OCI-M2 (cell line): Measurements from ENCODE around the gene COL6A1.
"Not testable (repeated sequence)": the region's sequence is repeated elsewhere in the genome, so short reads cannot be mapped to it uniquely, and the experiment has no call there.

Experiments used
- DNase-seq: peaks from one replicate; lab custom pipeline; 2025; ENCODE audit not compliant: unreplicated experiment; lab: John Stamatoyannopoulos, UW

The COL6A1 gene

DNA sequence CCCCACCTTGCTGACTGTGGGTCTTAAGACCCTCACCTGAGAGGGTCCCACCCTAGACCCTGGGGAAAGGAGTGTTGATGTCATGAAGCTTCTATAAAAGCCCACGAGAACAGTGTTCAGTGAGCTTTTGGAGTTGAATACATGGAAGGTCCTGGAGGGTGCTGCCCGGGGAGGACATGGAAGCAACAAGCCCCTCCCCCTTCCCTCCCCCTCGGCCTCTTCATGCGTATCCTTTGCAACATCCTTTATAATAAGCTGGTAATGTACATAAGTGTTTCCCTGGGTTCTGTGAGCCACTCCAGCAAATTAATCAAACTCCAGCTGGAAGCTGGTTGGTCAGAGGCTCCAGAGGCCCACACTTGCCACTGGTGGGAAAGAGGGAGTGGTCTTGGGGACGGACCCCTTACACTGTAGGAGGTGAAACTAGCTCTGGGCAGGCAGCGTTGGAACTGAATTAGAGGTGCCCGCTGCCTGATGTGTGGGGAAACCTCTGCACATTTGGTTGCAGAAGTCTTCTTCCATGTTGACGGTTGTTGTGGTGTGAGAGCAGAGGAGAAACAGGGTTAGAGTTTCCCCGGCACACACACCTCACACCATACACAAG is 14.7 kb upstream of the COL6A1 start:
- DNase-seq: no peak

DNA sequence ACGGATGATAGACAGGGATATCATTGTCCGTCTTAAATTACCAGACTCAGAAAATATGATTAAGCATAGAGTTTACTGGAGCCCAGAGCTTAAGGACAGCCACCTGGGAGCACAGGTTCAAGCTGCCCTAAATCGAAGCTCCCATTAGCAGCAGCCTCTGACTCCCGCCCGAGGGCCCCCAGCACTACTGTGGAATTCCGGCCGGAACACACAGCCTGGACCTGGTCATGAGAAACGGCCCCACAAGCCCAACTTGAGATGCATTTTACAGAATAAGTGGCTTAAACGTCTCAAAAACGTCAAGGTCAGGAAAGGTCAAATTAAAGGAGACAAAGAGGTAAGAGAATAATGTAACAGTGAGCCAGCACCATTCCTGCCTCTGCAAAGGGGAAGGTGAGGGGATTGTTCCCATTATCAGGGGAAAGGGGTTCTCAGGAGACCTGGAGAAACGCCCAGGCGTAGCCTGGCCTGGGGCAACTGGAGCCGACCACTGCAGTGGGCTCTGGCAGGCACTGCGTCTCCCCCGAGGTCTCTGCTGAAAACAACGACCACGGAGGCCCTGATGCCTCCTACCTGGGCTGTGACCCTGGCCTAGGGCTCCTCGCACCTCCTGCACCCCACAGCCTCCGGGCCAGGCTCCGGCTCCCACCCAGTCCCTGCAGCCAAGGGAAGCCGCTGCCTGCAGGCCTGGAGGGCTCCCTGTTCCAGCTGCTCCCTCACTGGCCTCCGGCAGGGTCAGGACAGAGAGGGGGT is 11.5 kb upstream of the COL6A1 start:
- no peak for DNase-seq

DNA sequence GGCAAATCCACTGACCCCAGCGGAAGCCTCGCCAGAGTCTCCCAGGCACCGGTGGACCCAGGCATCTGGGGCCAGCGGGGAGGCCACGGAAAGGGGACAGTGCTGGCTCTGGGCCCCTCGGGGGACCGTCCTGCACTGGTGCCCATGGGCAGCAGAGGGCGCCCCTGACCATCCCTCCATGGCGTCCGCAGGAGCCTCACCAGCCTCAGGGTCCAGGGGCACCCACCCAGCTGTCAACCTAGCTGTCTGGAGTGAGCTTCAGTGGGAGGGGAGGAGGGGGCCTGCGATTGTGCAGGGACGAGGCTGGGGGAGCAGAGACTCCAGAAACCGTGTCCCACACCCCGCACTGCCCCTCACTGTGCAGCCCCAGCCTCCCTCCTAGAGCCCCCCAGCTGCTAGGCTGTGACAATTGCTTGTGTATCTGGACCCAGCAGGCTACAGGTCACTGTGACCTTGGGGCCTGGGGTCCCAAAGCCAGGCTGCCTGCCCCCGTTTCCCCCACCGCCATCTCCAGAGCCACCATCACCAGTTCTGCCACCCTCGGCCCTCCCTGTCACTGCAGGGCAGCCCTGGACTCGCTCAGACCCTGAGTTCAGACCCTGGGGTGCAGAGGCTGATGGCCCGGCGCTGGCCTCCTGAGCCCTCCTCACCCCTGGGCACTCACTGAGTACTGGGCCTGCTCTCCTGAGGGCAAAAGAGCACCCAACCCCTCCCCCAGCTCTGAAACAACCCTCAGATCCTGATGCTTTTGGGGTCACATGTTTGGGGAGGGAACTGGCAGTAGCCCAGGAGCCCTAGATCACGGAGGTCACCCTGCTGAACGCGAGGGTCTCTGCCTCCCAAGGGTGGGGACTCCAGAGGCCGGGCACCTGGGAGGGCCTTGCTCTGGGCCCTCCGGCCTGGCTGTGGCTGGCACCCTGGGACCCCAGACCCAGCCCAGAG is 10.6 kb upstream of the COL6A1 start:
- DNase-seq: peak; percentile 90

DNA sequence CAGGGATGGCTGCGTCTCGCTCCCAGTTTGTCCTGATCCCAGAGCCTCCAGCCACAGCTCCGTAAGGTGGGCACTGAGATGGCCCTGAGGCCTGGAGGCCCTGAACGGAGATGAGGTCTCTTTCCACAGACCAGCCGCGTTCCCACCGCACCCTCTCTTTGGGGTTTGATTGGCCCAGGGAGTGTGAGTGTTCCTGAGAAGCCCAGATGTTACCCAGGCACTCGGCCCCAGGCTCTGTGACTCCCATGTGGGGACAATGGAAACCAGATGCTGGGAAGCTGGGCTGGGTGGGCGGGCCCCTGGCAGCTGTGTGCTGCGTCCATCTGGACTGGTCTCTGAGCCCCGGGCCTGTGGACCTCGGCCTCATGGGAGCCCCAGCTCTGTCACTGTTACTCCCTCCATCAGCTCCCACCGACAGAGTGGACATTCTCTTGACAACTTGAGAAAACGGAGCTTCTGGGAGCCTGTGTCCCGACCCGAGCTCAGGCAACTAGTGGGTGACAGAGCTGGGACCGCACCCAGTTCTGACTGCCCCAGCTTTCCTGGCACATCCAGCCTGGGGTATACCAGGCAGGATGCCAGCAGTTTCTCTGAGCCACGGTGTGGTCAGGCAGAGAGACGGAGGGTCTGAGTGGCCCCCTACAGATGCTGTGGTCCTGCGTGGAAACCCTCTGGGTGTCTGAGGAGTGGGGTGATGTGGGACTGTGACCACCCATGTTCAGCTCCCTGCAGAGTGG is 9.8 kb upstream of the COL6A1 start:
- no peak for DNase-seq

DNA sequence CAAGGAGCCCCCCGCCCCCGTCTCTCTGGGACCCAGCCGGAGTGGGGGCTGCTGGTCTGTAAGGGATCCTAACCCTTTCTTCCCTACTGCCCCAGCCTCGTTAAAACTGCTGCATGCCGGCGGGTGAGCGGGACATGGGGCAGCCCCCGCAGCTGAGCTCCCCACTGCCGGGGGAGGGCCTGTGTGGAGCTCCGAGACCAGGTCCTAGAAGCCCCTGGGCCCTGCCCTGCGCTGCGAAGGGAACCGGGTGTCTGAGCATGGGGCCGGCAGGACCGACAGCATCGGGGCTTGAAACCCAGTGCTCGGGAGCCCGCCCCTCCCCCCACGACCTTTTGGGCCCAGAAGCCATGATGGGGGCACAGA is 9.2 kb upstream of the COL6A1 start:
- no peak for DNase-seq

DNA sequence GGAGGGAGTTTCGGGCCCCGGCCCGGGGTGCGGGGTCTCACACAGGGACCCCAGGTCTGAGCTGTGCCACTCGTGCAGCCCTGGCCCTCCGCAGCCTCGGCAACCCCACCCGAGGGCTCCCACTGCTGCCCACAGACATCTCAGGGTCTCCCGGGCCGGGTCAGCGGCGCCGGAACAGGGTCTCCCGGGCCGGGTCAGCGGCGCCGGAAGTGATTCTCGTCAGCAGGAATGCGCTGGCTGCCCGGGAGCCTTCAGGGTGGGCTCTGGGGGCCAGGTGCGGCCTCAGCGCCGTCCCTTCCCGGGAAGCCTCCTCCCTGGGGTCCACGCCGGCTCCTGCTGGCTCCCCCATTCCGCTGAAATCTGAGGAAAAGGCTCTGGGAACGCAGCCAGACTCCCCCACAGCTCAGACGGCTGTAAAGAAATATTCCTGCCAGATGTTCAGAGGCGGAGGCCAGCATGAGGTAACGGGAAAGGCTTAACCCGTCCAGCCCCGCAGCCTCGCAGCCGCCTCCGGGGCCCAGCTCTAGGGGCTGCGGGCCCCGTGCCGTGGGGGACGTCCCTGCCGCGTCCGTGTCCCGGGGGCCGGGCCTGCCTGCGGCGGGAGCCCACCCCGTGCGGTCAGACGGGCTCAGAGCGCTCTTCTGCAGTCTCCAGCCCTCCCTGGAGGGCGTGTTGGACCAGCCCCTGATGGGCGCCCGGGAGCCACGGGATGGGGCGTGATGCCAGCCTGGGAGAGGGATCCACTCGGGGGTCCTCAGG is 8.7 kb upstream of the COL6A1 start:
- no peak for DNase-seq

DNA sequence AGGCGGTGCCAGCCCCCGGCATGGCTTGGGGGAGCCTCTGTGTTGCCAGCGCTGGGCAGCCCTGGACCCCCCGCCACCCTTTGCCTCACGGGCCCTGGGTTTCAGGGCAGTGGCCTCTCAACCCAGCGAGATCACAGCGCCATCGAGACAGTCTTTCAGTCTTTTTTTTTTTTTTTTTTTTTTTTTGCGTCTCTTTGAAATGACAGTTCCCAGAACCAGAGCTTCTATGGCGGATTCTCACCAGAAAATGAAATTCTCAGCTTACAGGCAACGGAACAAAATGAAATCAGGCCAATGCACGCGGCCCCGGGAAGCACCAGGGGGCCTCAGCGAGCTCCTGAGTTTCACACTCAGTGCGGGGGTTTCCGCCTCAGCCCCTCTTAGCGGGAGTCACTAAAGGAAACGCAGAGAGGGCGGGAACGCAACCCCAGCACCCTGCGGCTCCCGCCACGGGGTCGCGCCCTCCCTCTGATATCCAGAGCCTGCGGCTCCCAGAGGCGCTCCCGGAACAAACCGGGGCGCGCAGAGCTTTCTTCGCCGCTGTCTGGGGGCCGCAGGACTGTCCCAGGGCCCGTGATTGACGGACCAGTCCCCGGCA is 8.0 kb upstream of the COL6A1 start:
- DNase-seq: peak; percentile 99

DNA sequence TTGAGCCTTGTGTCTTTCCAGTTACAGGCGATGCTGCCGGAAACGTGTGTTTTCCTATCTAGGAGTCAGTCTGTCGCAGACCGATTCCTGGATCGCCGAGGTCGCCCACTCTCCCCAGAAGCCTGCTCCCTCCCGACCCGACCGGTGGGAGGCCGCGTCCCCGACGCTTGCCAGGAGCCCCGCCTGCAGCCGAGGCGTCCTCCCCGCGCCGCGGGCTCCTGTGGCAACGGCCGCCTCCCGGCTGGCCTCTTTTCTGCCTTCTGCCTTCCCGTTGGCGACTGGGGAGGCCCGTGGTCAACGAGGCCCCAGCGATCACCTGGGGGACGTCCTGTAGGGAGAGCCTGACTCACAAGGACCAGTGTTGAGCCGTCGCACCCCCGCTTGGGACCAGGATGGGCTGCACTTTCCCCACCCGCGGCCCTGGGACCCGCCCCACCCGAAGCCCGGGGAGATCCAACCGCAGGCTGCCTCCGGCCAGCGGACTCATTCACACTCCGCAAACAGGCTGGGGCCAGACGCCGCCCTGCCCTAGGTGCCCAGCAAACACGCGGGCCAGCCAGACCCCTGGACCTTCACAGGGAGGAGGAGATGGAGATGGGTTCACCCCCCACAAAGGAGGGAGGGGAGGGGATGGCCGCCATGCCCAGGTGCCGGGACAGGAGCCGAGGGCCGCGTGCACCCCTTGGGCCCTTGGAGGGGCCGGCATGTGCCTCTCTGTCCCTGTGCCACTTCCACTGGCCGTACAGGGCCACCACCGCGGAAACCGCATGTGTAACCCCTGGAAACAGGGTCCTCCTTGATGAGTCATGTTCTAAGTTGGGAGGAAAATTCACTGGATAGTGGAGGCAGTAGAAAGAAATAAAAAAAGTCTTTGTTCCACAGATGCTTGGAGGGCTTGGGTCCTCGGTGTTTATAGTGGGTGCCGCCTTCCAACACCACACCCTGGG is 7.2 kb upstream of the COL6A1 start:
- DNase-seq: no peak

DNA sequence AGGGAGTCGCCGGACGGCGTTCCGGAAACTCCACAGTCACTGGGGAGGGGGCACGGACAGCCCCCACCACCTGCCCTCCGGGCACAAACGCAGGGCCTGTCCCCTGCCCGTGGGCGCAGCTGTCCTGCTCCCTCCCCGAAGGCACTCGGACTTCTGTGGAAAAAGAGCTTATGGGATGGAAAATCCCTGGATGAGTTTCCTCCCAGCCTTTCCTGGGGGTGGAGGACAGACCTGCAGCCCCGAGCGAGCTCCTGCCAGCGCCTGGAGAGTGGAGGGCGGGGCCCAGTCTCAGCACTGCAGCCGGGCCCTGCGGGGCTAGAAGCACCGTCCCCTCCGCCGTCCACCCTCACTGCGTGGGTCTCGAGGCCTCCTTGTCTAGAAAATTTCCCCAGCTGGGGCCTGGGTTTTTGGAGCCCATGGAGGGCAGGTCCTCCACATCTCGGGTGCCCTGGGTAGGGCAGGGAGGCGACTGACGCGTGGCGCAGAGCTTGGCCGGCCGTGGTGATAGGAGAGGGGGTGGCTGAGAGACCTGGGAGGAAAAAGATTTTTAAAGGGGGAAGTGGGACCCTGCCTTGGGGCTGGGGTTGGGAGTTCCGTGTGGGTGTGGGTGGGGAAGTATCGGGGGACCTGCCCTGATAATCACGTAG is 6.4 kb upstream of the COL6A1 start:
- DNase-seq: no peak

DNA sequence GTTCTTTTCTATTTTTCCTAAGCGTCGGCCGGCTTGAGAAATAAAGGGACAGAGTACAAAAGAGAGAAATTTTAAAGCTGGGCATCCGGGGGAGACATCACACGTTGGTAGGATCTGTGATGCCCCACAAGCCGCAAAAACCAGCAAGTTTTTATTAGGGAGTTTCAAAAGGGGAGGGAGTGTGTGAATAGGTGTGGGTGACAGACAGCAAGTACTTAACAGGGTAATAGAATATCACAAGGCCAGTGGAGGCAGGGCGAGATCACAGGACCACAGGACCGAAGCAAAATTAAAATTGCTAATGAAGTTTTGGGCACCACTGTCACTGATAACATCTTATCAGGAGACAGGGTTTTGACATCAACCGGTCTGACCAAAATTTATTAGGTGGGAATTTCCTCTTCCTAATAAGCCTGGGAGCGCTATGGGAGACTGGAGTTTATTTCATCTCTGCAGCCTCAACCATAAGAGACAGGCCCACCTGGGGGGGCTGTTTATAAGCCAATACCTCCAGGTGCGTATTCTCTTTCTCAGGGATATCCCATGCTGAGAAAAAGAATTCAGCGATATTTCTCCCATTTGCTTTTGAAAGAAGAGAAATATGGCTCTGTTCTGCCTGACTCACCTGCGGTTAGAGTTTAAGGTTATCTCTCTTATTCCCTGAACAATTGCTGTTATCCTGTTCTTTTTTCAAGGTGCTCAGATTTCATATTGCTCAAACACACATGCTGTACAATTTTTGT is 5.7 kb upstream of the COL6A1 start:
- DNase-seq: not testable (repeated sequence)

DNA sequence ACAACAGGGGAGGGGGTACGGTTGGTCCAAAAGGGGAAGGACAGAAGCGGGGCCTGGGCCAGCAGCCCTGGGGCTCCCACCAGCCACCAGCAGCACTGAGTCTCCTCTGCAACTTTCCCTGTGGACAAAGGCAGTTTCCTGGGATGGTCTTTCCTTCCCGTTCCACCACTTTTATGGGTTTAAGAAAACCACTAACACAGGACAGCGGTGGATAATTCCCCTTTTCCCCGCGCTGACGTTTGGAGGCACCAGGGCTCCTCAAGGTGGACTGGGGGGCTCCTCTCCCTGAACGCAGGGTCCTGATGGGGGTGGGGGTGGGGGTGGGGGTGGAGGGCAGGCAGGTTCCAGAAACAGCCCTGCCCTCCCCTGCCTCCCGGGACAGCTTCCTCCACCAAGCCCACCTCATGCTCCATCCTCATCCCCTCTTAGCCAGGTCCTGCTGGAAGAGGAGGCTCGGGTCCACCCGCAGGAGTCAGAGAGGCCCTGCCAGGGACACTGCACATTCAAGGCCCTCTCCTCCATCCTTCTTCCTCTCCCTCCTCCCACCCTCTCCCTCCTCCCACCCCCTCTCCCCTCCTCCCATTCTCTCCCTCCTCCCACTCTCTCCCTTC is 4.8 kb upstream of the COL6A1 start:
- DNase-seq: no peak

DNA sequence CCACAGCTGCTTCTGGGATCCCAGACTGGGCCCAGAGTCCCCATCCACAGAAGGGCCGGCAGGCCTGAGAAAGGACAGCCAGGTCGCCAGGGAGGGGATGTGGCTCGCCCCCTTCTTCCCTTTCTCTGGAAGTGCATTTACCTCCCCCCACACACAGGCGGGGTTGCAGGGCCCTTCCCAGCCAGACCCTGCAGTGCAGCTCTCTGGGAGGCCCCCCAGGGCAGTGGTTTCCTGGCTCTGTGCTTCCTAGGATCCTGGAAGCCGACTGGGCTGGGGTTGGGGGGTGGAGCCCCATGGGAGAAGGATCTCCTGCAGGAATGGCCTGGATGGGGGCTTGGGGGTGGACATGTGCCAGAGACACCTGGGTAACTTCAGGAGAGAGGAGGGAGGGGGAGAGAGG is 4.2 kb upstream of the COL6A1 start:
- no peak for DNase-seq

DNA sequence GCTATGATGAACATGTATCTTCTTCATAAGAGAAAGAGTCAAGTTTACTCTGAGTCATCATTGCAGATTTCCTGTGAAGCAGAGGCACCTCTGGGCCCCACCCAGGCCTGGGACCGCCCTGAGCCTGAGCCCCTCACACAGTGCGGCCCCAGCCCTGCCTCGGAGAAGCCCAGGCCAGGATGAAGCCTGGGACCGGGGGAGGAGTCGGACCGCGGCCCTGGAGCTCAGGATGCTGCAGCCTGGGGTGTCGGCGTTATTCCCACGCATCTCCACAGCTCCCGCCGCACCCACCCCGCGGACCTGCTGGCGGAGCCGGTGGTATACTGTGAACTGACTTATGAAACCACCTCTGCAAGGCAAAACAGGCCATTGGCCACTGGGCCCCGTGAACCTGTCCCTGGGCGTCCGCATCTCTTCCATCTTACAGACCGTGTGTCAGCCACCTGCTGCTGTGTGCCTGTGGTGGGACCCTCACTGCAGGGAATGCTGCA is 2.4 kb upstream of the COL6A1 start:
- no peak for DNase-seq

DNA sequence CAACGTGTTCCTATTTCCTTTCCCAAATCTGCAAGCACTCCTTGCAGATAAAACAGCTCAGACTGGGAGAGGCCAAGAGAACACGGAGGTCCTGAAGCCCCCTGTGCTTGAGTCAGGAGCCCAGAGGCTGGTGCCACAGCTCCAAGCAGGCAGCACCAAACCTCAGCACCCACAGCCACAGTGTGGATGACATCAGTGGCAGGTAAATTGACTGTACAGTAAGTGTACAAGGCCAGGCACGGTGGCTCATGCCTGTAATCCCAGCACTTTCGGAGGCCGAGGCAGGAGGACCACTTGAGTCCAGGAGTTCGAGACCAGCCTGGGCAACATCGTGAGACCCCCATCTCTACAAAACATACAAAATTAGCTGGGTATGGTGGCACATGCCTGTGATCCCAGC is 1.9 kb upstream of the COL6A1 start:
- no peak for DNase-seq

DNA sequence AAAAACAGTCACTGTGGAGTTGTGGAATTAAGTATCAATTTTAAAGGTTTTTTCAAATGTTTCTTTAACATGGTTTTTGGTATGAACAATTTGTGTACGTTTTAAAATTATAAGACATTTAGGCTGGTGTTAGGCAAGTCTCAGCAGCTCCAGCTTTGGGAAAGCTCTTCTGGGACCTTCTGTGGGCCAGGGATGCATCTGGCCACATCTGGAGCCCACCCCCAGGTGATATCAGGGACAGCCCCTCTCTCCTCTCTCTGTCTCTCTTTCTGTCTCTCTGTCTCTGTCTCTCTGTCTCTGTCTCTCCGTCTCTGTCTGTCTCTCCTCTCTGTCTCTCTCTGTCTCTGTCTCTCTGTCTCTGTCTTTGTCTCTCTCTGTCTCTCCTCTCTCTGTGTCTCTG is 1.3 kb upstream of the COL6A1 start:
- DNase-seq: no peak

DNA sequence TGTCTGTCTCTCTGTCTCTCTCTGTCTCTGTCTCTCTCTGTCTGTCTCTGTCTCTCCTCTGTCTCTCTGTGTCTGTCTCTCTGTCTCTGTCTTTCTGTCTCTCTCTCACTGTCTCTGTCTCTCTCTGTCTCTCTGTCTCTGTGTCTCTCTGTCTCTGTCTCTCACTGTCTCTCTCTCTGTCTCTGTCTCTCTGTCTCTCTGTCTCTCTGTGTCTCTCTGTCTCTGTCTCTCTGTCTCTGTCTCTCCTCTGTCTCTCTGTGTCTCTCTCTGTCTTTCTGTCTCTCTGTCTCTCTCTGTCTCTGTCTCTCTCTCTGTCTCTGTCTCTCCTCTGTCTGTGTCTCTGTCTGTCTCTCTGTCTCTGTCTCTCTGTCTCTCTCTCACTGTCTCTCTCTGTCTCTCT is 873 bp upstream of the COL6A1 start:
- no peak for DNase-seq

DNA sequence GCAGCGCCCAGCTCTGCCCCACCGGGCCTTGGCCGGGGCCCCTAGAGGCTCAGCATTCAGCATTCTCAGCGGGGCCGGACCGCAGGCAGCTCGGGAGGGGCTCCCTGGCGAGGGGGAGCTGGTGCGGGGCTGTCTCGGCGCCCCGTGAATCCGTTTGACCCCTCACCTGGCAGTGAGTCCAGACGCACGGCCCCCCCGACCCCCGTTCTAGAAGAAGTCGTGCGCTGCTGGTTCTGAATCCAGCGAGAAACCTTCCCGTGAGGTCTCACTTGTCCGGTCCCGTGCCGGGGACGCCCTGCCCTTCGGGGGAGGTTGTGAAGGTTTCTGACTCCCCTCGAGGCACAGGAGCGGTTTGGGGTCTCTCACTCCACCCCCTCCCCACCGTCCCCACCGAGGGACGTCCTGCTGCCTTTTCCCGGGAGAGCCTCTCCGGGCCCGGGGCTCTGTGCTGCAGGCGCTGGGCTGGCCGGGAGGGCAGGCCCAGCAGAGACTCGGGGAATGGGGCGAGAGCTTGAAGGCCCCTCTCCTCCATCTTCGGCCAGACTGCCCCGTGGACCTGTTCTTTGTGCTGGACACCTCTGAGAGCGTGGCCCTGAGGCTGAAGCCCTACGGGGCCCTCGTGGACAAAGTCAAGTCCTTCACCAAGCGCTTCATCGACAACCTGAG is 655 bp downstream of the COL6A1 start:
- DNase-seq: no peak
